HL-60/S4 treated with phorbol 12-myristate 13-acetate at 8.2 ng/mL for 4 days and 3 days (cell line): Measurements from ENCODE around the gene GH2.

Experiments used
- in situ Hi-C: fragments of 300-500 bp; cut with MboI; formaldehyde crosslinking; loops from 2 replicates; pipeline ENCODE4 v1.15.0; 2022; ENCODE audit warnings: low sequenced_read_pairs

Gene GH2

GRCh38 chr17:63842540-63843386 is 39.0 kb downstream of the GH2 start, which contains the start of gene SMARCD2:
Gene SMARCD2 (minus strand): TSS chr17:63842685. CDS start chr17:63842674, 11 bp downstream.
- in situ Hi-C loops: no loop called here

GRCh38 chr17:63842173-63842539 is 39.6 kb downstream of the GH2 start:
- in situ Hi-C loops: no loop called here

- in situ Hi-C loops: no loop called here
Measured at GRCh38 chr17:63841350-63842172, 40.2 kb downstream of the GH2 start.

- in situ Hi-C loops: no loop called here
Measured at GRCh38 chr17:63840591-63841349, 41.0 kb downstream of the GH2 start.

- in situ Hi-C loops: no loop called here
Measured at GRCh38 chr17:63838631-63839171, 43.0 kb downstream of the GH2 start.

GRCh38 chr17:63837962-63838600 is 43.7 kb downstream of the GH2 start:
- in situ Hi-C loops: no loop called here

- in situ Hi-C loops: no loop called here
Measured at GRCh38 chr17:63837480-63837879, 44.3 kb downstream of the GH2 start.

- in situ Hi-C loops: no loop called here
Measured at GRCh38 chr17:63836811-63837210, 44.9 kb downstream of the GH2 start.

GRCh38 chr17:63835167-63835720 is 46.5 kb downstream of the GH2 start:
- in situ Hi-C loops: no loop called here

GRCh38 chr17:63834431-63835166 is 47.1 kb downstream of the GH2 start:
- in situ Hi-C loops: no loop called here

GRCh38 chr17:63833741-63834373 is 47.9 kb downstream of the GH2 start:
- in situ Hi-C loops: no loop called here

- in situ Hi-C loops: no loop called here
Measured at GRCh38 chr17:63833026-63833740, 48.6 kb downstream of the GH2 start.

GRCh38 chr17:63832455-63832854 is 49.3 kb downstream of the GH2 start:
- in situ Hi-C loops: no loop called here

GRCh38 chr17:63832014-63832413 is 49.7 kb downstream of the GH2 start:
- in situ Hi-C loops: no loop called here

GRCh38 chr17:63831505-63831904 is 50.2 kb downstream of the GH2 start:
- in situ Hi-C loops: no loop called here

GRCh38 chr17:63830904-63831491 is 50.7 kb downstream of the GH2 start:
- in situ Hi-C loops: no loop called here

GRCh38 chr17:63830278-63830677 is 51.5 kb downstream of the GH2 start:
- in situ Hi-C loops: no loop called here
